ENCODE measurements around the gene PRPSAP2.
"Not testable (repeated sequence)": the region's sequence is repeated elsewhere in the genome, so short reads cannot be mapped to it uniquely, and the experiment has no call there.

Gene PRPSAP2

GRCh38 chr17:18858567-18859245 lies 775 bp downstream of the PRPSAP2 start:
- no peaks in the 10 kb centered on the region for H3K36me3 ChIP-seq (ENCODE audit: insufficient read depth, low read length)
- H3K9ac ChIP-seq (ENCODE audit: low read depth, low read length) = peak overlapping the region; percentile 84
- H3K27me3 ChIP-seq (ENCODE audit: control insufficient read depth, insufficient read depth, low read length) = no peaks in the 10 kb centered on the region
- peak overlapping the region; percentile 92 for H3K4me2 ChIP-seq (ENCODE audit: low read length)
- no peaks in the 10 kb centered on the region for H3K9me3 ChIP-seq (replicated peaks; ENCODE audit: low read length)
- peak overlapping the region; percentile 81 for H3K4me3 ChIP-seq (ENCODE audit: low read length)
- peaks cover 16% of the 10 kb centered on the region for H3K4me1 ChIP-seq (ENCODE audit: control insufficient read depth, insufficient read depth, low read length)

GRCh38 chr17:18859256-18859655 lies 1.3 kb downstream of the PRPSAP2 start:
- Histone ChIP-seq H3K36me3 (ENCODE audit: insufficient read depth, low read length) (peaks cover under 1% of the 10 kb centered on the region), H3K4me2 (ENCODE audit: low read length) (peak overlapping the region; percentile 92), H3K9me3 (replicated peaks; ENCODE audit: low read length) (no peaks in the 10 kb centered on the region), H3K4me1 (ENCODE audit: control insufficient read depth, insufficient read depth, low read length) (peaks cover 16% of the 10 kb centered on the region), H3K4me3 (ENCODE audit: low read length) (peak overlapping the region; percentile 81), H3K9ac (ENCODE audit: low read depth, low read length) (peak overlapping the region; percentile 84), H3K27me3 (ENCODE audit: control insufficient read depth, insufficient read depth, low read length) (no peaks in the 10 kb centered on the region)

DNA sequence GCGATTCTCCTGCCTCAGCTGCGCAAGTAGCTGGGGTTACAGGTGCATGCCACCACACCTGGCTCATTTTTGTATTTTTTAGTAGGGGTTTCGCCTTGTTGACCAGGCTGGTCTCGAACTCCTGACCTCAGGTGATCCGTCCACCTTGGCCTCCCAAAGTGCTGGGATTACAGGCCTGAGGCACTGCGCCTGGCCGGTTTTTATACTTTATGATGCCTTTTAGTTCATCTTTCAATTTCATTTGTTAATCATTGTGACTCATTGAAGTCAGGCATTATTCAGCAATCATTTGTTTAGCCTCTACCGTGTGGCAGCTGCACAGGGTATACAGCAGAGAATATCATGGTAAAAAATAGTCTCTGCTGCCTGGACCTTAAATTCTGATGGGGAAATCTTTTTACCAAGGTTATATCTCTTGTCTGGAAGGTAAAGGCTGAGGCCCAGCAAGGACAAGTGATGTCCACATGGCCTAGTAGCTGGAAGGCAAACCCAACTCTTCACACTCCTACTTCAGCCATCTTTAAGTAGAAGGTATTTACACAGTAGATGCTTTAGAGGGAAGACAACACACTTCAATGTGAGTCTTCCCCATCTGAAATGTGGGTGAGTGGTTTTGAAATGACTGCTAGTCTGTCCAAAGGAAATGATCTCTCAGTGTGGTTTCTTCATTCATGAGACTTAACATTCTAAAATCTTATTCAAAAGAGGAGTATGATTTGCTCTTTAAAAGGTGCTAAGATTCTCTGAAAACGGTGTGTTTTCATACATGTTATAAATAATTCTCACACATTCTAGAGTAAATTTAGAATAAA lies 2.4 kb downstream of the PRPSAP2 start:
- H3K9me3 ChIP-seq (replicated peaks; ENCODE audit: low read length) = no peaks in the 10 kb centered on the region
- H3K4me1 ChIP-seq (ENCODE audit: control insufficient read depth, insufficient read depth, low read length) = peaks cover 11% of the 10 kb centered on the region
- no peak overlapping the region for H3K9ac ChIP-seq (ENCODE audit: low read depth, low read length)
- no peak overlapping the region for H3K4me3 ChIP-seq (ENCODE audit: low read length)
- no peaks in the 10 kb centered on the region for H3K27me3 ChIP-seq (ENCODE audit: control insufficient read depth, insufficient read depth, low read length)
- peak overlapping the region; percentile 18 for H3K4me2 ChIP-seq (ENCODE audit: low read length)
- peaks cover 4% of the 10 kb centered on the region for H3K36me3 ChIP-seq (ENCODE audit: insufficient read depth, low read length)

DNA sequence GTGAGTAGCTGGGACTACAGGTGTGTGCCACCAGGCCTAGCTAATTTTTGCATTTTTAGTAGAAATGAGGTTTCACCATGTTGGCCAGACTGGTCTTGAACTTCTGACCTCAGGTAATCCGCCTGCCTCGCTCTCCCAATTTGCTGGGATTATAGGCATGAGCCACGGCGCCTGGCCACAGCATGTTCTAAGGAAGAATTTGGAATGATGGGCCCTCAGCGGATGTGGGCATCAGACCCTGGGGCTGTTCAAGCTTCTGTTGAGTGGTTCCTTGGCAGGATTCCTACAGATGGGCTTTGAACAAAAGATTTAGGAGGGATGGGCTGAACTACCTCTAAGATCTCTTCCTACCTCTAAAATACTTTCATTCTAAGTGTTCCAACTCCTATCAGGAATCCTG lies 4.1 kb downstream of the PRPSAP2 start:
- Histone ChIP-seq H3K4me1 (ENCODE audit: control insufficient read depth, insufficient read depth, low read length) (peaks cover 4% of the 10 kb centered on the region), H3K9ac (ENCODE audit: low read depth, low read length) (no peak overlapping the region), H3K4me3 (ENCODE audit: low read length) (no peak overlapping the region), H3K4me2 (ENCODE audit: low read length) (no peak overlapping the region), H3K9me3 (replicated peaks; ENCODE audit: low read length) (no peaks in the 10 kb centered on the region), H3K36me3 (ENCODE audit: insufficient read depth, low read length) (peaks cover 10% of the 10 kb centered on the region), H3K27me3 (ENCODE audit: control insufficient read depth, insufficient read depth, low read length) (no peaks in the 10 kb centered on the region)

- H3K9ac ChIP-seq (ENCODE audit: low read depth, low read length); H3K4me2 ChIP-seq (ENCODE audit: low read length); H3K4me1 ChIP-seq (ENCODE audit: control insufficient read depth, insufficient read depth, low read length); H3K4me3 ChIP-seq (ENCODE audit: low read length); H3K27me3 ChIP-seq (ENCODE audit: control insufficient read depth, insufficient read depth, low read length); H3K9me3 ChIP-seq (replicated peaks; ENCODE audit: low read length): not testable (repeated sequence)
- H3K36me3 ChIP-seq (ENCODE audit: insufficient read depth, low read length) = peaks cover 22% of the 10 kb centered on the region
Measured at GRCh38 chr17:18864996-18865395, 7.1 kb downstream of the PRPSAP2 start.

DNA sequence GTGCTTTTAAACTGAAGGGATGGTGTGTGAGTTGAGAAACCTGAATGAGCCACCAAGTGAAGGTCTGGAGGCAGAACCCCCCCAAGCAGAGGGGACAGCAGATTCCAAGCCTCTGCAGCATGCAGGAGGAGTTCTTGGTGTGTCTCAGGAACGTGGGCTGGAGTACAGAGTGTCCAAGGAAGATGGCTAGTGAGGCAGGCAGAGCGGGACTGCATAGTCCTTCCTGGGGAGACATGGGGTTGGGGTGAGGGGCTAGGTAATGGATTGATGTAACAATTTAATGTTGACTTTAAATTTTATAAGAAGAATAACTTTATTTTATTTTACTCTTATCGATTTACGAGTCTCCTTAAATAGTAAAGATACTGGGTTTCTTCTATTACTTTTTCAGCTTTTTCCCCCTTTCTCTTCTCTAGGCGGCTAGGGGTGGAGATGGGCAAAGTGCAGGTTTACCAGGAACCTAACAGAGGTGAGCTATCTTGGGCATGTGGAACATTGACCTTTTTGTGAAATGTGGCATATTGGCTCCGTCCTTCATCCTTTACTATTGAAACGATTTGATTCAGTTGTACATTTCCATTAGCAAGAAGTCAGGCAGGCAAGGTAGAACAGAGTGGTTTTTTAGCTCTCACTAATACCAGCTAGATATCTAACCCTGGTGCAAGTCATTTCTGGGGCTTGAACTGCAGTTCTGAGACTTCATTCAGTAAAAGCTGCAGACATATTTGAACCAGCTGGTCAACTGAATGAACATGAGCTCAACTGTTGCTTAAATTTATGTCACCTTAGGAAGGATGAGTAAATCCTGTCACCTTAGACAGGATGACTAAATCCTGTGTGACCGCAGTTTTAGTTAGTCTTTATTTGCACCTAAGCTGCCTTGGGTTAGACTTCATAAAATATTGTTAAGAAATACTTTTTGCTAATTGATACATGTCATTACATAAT lies 9.2 kb downstream of the PRPSAP2 start:
- Histone ChIP-seq H3K4me2 (ENCODE audit: low read length) (no peak overlapping the region), H3K36me3 (ENCODE audit: insufficient read depth, low read length) (peaks cover 28% of the 10 kb centered on the region), H3K4me1 (ENCODE audit: control insufficient read depth, insufficient read depth, low read length) (no peaks in the 10 kb centered on the region), H3K9ac (ENCODE audit: low read depth, low read length) (no peak overlapping the region), H3K4me3 (ENCODE audit: low read length) (no peak overlapping the region), H3K9me3 (replicated peaks; ENCODE audit: low read length) (no peaks in the 10 kb centered on the region), H3K27me3 (ENCODE audit: control insufficient read depth, insufficient read depth, low read length) (no peaks in the 10 kb centered on the region)

DNA sequence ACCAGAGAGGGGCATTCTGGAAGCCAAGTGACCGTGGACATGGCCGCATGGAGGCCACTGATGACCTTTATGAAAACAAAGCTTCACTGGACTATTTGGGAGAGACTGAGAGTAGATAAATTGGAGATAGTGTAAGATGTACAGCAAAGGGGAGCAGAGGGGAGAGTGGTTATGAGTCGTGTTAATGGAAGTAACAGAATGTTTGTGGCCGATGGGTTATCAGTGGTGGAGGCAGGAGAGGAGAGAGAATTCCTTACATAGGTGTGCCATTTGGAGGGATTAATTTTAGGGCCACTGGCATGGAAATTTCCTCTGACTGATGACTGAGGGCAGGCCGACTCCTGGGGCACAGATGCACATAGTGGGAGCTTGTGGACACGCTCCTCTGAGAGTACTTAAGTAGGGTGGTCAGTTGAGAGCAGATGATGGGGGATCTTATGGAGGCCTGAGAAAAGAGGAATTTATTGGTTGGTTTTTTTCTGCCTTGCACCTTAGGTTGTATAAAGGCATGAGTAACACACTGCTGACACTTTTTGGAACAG lies 19.2 kb downstream of the PRPSAP2 start:
- H3K4me2 ChIP-seq (ENCODE audit: low read length) = no peak overlapping the region
- H3K4me1 ChIP-seq (ENCODE audit: control insufficient read depth, insufficient read depth, low read length) = peaks cover 8% of the 10 kb centered on the region
- H3K9ac ChIP-seq (ENCODE audit: low read depth, low read length) = no peak overlapping the region
- H3K36me3 ChIP-seq (ENCODE audit: insufficient read depth, low read length) = peaks cover 32% of the 10 kb centered on the region
- no peaks in the 10 kb centered on the region for H3K27me3 ChIP-seq (ENCODE audit: control insufficient read depth, insufficient read depth, low read length)
- H3K4me3 ChIP-seq (ENCODE audit: low read length) = no peak overlapping the region
- no peaks in the 10 kb centered on the region for H3K9me3 ChIP-seq (replicated peaks; ENCODE audit: low read length)

DNA sequence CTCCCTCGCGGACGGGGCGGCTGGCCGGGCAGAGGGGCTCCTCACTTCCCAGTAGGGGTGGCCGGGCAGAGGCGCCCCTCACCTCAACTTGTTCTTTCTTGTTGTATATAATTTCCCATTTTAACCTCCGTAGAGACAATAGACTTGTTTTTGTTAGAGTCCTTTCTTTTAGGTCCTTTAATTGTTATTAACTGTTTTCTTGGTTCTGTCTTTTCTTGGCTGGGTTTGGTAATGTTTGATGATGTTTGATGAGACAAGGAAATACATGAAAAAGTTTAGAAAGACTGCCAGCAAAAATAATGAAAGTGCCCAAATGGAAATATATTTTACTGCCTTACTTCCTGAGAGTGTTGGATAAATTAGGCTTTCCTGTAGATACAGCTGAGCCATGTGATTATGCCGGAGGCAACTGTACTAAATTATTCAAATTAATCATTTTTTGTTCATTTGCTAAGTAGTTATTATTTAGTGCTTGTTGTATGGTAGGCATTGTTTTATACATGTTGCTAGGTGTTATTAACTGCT lies 30.9 kb downstream of the PRPSAP2 start:
- no peaks in the 10 kb centered on the region for H3K9me3 ChIP-seq (replicated peaks; ENCODE audit: low read length)
- no peaks in the 10 kb centered on the region for H3K4me1 ChIP-seq (ENCODE audit: control insufficient read depth, insufficient read depth, low read length)
- no peak overlapping the region for H3K9ac ChIP-seq (ENCODE audit: low read depth, low read length)
- no peak overlapping the region for H3K4me2 ChIP-seq (ENCODE audit: low read length)
- H3K4me3 ChIP-seq (ENCODE audit: low read length) = no peak overlapping the region
- peaks cover 23% of the 10 kb centered on the region for H3K36me3 ChIP-seq (ENCODE audit: insufficient read depth, low read length)
- no peaks in the 10 kb centered on the region for H3K27me3 ChIP-seq (ENCODE audit: control insufficient read depth, insufficient read depth, low read length)

DNA sequence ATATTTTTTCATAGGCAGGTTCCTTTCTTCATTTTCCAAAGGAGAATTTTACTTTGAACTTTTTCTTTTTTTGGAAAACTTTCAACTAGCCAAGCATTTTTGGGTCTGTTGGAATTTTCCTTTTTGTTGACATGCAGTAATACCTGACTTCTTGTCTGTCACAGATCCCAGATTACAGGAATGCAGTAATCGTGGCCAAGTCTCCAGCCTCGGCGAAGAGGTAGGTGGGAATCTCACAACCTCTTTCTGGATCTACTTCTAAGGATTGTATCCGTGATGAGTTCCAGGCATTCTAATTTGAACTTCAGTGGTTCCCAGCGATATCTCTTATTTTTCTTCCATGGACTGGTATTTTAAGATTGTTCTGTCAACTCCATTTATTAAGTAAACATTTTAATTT lies 31.7 kb downstream of the PRPSAP2 start:
- Histone ChIP-seq H3K4me1 (ENCODE audit: control insufficient read depth, insufficient read depth, low read length) (no peaks in the 10 kb centered on the region), H3K9me3 (replicated peaks; ENCODE audit: low read length) (no peaks in the 10 kb centered on the region), H3K9ac (ENCODE audit: low read depth, low read length) (no peak overlapping the region), H3K4me2 (ENCODE audit: low read length) (no peak overlapping the region), H3K36me3 (ENCODE audit: insufficient read depth, low read length) (peaks cover 20% of the 10 kb centered on the region), H3K27me3 (ENCODE audit: control insufficient read depth, insufficient read depth, low read length) (no peaks in the 10 kb centered on the region), H3K4me3 (ENCODE audit: low read length) (no peak overlapping the region)

DNA sequence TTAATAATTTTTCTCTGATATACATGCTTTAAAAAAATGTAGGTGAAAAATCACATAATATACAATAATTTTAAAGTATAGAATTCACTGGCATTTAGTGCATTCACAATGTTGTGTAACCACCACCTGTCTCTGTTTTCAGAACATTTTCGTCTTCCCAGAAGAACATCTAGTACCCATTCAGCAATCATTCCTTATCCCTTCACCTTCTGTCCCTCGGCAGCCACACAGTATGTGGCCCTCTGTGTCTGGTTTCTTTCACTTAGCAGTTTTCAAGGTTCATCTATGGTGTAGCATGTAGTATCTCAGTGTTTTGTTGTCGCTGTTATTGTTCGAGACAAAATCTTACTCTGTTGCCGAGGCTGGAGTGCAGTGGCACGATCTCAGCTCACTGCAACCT lies 33.6 kb downstream of the PRPSAP2 start:
- no peaks in the 10 kb centered on the region for H3K4me1 ChIP-seq (ENCODE audit: control insufficient read depth, insufficient read depth, low read length)
- no peak overlapping the region for H3K4me3 ChIP-seq (ENCODE audit: low read length)
- peaks cover 19% of the 10 kb centered on the region for H3K36me3 ChIP-seq (ENCODE audit: insufficient read depth, low read length)
- no peak overlapping the region for H3K9ac ChIP-seq (ENCODE audit: low read depth, low read length)
- no peak overlapping the region for H3K4me2 ChIP-seq (ENCODE audit: low read length)
- no peaks in the 10 kb centered on the region for H3K9me3 ChIP-seq (replicated peaks; ENCODE audit: low read length)
- H3K27me3 ChIP-seq (ENCODE audit: control insufficient read depth, insufficient read depth, low read length) = no peaks in the 10 kb centered on the region

- Histone ChIP-seq H3K36me3 (ENCODE audit: insufficient read depth, low read length) (peaks cover 13% of the 10 kb centered on the region), H3K4me1 (ENCODE audit: control insufficient read depth, insufficient read depth, low read length) (no peaks in the 10 kb centered on the region), H3K27me3 (ENCODE audit: control insufficient read depth, insufficient read depth, low read length) (no peaks in the 10 kb centered on the region), H3K9me3 (replicated peaks; ENCODE audit: low read length) (no peaks in the 10 kb centered on the region), H3K4me2 (ENCODE audit: low read length) (no peak overlapping the region), H3K9ac (ENCODE audit: low read depth, low read length) (no peak overlapping the region), H3K4me3 (ENCODE audit: low read length) (no peak overlapping the region)
Measured at GRCh38 chr17:18896146-18896545, 38.2 kb downstream of the PRPSAP2 start.

Measured in skeletal muscle satellite cell (primary cell).